ENCODE measurements around the gene MICAL1. TPM values are rescaled to one million over a fixed set of nuclear protein-coding genes. Genes with fewer than 3 reads are reported as not detected.

MICAL1 gene
- total and polyA plus RNA-seq, 10 of the 15 experiments (the other 5 are each of a cell fraction or from before 2014, with no cell fraction given): 0.32 to 71.6 (median 45.3) TPM

DNA sequence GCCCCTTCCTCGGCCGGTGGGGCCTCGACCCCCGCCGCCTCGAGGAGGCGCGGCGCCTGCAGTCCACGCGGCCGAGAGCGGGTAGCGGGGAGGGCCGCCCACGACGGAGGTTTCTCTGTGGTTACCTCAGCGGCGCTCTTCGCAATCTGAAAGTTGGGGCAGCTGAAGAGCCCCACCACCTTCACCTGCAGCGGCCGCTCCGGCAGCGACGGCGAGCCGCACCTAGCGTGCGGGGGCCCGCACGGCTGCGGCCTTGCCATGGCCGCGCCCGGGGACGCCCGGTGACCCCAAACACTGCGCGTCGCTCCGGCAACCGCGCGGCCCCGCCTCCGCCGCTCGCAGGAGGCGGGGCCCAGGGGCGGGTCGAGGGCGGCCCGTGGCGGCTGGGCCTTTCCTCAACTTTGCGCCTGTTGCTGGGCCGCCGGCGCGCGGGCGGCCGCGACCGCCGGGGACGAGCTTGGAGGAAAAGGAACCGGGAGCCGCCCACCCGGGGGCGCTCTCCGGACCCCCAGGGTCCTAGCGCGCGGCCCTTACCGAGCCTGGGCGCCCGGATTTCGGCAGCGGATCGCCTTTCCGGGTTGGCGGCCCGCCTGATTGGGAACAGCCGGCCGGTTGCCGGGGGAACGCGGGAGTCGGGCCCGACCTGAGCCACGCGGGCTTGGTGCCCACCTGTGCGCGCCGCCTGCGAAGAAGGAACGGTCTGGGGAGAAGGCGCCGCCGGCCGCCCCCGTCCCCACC lies 15.1 kb downstream of the MICAL1 start, which contains the start of the genes PPIL6 and SMPD2 (continued):
- TF ChIP-seq, protein P1, sequence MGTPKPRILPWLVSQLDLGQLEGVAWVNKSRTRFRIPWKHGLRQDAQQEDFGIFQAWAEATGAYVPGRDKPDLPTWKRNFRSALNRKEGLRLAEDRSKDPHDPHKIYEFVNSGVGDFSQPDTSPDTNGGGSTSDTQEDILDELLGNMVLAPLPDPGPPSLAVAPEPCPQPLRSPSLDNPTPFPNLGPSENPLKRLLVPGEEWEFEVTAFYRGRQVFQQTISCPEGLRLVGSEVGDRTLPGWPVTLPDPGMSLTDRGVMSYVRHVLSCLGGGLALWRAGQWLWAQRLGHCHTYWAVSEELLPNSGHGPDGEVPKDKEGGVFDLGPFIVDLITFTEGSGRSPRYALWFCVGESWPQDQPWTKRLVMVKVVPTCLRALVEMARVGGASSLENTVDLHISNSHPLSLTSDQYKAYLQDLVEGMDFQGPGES (IDR thresholded peaks at IDR 0.05): no peak
- 0 out of 2 replicates have a peak, but pooled peaks have one; percentile 3 for TF ChIP-seq SMC3 (IDR thresholded peaks at IDR 0.05; ENCODE audit: borderline replicate concordance, low read length)
- TF ChIP-seq, protein P2, sequence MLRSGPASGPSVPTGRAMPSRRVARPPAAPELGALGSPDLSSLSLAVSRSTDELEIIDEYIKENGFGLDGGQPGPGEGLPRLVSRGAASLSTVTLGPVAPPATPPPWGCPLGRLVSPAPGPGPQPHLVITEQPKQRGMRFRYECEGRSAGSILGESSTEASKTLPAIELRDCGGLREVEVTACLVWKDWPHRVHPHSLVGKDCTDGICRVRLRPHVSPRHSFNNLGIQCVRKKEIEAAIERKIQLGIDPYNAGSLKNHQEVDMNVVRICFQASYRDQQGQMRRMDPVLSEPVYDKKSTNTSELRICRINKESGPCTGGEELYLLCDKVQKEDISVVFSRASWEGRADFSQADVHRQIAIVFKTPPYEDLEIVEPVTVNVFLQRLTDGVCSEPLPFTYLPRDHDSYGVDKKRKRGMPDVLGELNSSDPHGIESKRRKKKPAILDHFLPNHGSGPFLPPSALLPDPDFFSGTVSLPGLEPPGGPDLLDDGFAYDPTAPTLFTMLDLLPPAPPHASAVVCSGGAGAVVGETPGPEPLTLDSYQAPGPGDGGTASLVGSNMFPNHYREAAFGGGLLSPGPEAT (IDR thresholded peaks at IDR 0.05; ENCODE audit: low read depth): peak; percentile 84
- no peak for TF ChIP-seq WRNIP1 (IDR thresholded peaks at IDR 0.05; ENCODE audit: borderline replicate concordance, low read depth, low read length)
- TF ChIP-seq YY1 (IDR thresholded peaks at IDR 0.05; ENCODE audit: low read depth, low read length): peak; percentile 88
- peak; percentile 63 for TF ChIP-seq SPI1 (IDR thresholded peaks at IDR 0.05; ENCODE audit: borderline replicate concordance, insufficient read depth, low read depth, low read length)
- TF ChIP-seq TCF12 (IDR thresholded peaks at IDR 0.05; ENCODE audit: low read depth, low read length): 0 out of 2 replicates have a peak, but pooled peaks have one; percentile 11

DNA sequence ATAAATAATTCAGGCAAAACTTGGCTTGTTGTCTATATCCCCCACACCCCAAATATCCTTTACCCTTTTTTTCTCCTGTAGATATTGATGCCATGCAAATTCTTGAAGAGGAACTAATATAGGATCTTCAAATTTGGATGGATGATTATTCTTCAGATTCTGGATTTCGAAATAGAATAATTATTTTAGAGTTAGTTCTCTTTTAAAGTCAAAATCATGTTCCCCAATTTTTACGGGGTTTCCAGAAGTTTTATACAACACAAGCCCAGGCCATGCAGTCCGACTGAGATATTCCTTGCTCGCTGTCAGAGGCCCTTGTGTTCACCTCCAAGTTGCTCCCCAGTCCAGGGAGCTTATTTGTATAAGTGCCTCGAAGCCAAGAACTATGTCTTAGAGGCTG lies 19.5 kb downstream of the MICAL1 start:
- Histone ChIP-seq H2AFZ (ENCODE audit: control insufficient read depth, low read depth, low read length) (no peak overlapping the region), H4K20me1 (ENCODE audit: control insufficient read depth, insufficient read depth) (no peaks in the 10 kb centered on the region), H3K4me2 (ENCODE audit: control insufficient read depth, insufficient read depth) (no peak overlapping the region), H3K27ac (ENCODE audit: control insufficient read depth, insufficient read depth) (no peak overlapping the region), H3K4me3 (no peak overlapping the region), H3K4me1 (ENCODE audit: control insufficient read depth, insufficient read depth, low read length) (peaks cover 4% of the 10 kb centered on the region), H3K27me3 (replicated peaks in 1 of 2; ENCODE audit: control insufficient read depth in 2 of 2, insufficient read depth in 2 of 2, low read length in 1 of 2) (no peaks in the 10 kb centered on the region; a peak in 1 of 4 replicates), H3K9me3 (replicated peaks; ENCODE audit: control insufficient read depth, insufficient read depth, low read length) (no peaks in the 10 kb centered on the region), H3K79me2 (ENCODE audit: control insufficient read depth, insufficient read depth, low read length) (peaks cover 1% of the 10 kb centered on the region; the same call in 1 of the 2 replicates), H3K36me3 (ENCODE audit: control insufficient read depth in 2 of 2, insufficient read depth in 2 of 2, low read length in 1 of 2) (no peaks in the 10 kb centered on the region), H3K9ac (ENCODE audit: control insufficient read depth, insufficient read depth, low read length) (no peak overlapping the region)
- ATAC-seq (no peak), DNase-seq (ENCODE audit: low read depth, low spot score) (no peak), FAIRE-seq (no peak)
- ChIA-PET SMC1A (ENCODE audit: uncharacterized antibody, unreplicated experiment) (interaction anchor here (0.9 to 1.8 kb wide), 3 partner anchors 18 to 52 kb away, joined by 3 to 6 read pairs (median 6); no protein-coding TSS in a partner anchor), CTCF (interaction anchor here (0.6 to 1.5 kb wide), 4 partner anchors 49 to 248 kb away, joined by 3 to 9 read pairs (median 4); no protein-coding TSS in a partner anchor), POLR2A (no interaction called here), RAD21 (ENCODE audit: unreplicated experiment) (interaction anchor here (0.9 kb wide), 1 partner anchor 9 kb away, joined by 3 read pairs; no protein-coding TSS in a partner anchor)
- intact Hi-C loops (cut with micrococcal nuclease; ENCODE audit: unreplicated experiment) (no loop called here), in situ Hi-C loops (cut with MboI) (no loop called here)
- no peak for TF ChIP-seq LARP7 (IDR thresholded peaks at IDR 0.05)
- TF ChIP-seq, protein P3, sequence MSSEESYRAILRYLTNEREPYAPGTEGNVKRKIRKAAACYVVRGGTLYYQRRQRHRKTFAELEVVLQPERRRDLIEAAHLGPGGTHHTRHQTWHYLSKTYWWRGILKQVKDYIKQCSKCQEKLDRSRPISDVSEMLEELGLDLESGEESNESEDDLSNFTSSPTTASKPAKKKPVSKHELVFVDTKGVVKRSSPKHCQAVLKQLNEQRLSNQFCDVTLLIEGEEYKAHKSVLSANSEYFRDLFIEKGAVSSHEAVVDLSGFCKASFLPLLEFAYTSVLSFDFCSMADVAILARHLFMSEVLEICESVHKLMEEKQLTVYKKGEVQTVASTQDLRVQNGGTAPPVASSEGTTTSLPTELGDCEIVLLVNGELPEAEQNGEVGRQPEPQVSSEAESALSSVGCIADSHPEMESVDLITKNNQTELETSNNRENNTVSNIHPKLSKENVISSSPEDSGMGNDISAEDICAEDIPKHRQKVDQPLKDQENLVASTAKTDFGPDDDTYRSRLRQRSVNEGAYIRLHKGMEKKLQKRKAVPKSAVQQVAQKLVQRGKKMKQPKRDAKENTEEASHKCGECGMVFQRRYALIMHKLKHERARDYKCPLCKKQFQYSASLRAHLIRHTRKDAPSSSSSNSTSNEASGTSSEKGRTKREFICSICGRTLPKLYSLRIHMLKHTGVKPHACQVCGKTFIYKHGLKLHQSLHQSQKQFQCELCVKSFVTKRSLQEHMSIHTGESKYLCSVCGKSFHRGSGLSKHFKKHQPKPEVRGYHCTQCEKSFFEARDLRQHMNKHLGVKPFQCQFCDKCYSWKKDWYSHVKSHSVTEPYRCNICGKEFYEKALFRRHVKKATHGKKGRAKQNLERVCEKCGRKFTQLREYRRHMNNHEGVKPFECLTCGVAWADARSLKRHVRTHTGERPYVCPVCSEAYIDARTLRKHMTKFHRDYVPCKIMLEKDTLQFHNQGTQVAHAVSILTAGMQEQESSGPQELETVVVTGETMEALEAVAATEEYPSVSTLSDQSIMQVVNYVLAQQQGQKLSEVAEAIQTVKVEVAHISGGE (CRISPR knock-in tag; IDR thresholded peaks at IDR 0.05): no peak
- no peak for TF ChIP-seq HCFC1 (IDR thresholded peaks at IDR 0.05; ENCODE audit: low read length)
- no peak for TF ChIP-seq ZNF207 (IDR thresholded peaks at IDR 0.05; ENCODE audit: borderline replicate concordance)
- BruUV-seq (replicated peaks): no TSS peak
- 35% methylated on average over 5 of the region's 5 CpGs for WGBS (ENCODE audit: insufficient coverage, insufficient replicate concordance, low lambda C conversion rate, missing lambda C conversion rate)

Data from GM12878 (cell line).